Activated T-cell treated with anti-CD3 and anti-CD28 coated beads for 24 hours (primary cell): ENCODE measurements around the gene NAA20.

ENCODE experiments used
- DNase-seq: peaks from one replicate; pipeline ENCODE4 v3.0.0-alpha.2; 2020; ENCODE audit warnings: low read depth

The NAA20 gene

DNA sequence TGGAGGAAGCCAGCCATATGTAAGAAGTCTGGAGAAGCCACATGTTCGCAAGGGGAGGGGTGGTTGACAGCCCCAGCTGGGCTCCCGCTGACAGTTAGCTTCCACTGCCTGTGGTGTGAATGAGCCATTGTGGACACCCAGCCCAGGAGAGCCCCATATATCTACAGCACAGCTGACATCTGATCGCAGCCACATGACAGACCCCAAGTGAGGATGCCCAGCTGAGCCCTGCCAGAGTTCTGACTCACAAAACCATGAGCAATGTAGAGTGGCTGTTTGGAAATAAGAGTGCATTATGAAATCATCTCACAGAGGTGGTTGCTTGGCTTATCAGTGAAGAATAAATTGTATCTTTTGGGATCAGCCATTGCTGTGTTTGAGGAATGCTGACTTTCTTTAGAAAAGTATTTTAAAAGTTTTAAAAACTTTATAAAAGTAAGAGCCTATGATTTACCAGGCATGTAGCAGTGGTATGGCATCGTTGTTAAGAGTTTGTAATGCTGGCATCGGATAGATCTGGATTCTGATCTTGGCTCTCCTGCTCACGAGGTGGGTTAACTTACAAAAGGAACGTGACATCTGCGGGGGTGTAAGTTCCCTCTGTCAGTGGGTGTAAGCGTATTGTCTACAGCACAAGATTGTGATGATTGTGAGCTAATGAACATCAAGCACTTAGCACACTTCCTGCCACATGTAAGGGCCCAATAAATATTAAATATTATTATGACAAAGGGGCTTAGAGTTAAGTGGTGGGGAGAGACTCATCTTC is 59.3 kb downstream of the NAA20 start:
- DNase-seq = no peak

DNA sequence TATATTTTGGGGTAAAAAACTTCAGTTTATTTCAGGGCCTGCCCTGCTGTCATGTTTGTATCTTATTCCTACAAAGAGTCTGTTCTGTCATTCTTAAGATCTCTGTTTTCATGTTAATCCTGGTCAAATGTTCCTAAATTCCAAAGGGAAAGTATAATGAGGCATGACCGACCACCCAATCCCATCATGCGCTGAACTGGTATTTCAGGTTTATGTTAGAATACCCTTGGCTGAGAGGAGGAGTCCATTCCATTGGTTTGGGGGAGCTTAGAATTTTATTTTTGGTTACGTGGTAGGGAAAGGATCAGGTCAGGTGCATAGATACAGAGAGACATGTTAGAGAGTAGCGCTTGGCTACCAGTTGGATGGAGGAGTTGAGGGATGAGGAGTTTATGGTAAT is 60.9 kb downstream of the NAA20 start:
- DNase-seq = no peak

DNA sequence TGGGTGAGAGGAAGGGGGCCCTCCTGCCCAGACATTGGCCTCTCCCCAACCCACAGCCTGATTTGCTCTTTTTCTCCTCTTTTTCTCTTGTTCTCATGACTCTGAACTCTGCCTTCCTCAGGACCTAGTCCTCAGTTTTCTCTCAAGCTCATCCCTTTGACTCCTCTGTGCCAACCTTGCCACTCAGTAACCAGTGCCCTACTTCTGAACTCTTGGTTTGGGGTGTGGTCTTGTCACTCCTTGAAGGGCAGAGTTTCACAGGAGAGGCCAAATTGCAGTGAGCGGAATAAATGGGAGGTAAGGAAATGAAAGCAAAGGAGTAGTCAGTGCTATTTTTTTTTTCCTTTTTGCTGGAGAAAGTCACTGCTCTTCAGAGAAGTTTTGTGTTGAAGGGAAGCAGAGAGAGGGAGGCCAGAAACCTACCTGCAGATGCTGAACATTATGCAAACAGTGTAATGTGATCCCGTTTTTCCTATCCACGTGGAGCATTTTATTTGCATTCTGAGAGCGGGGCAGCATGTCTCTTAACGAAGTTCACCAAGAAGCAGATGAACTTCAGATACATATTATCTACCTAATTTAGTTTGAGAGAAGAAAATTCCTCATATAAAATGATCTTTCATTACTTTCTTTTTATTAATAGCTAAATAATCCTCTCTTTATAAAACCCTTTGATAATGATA is 62.1 kb downstream of the NAA20 start:
- no peak for DNase-seq
